ENCODE results near the gene MCU.

DNA sequence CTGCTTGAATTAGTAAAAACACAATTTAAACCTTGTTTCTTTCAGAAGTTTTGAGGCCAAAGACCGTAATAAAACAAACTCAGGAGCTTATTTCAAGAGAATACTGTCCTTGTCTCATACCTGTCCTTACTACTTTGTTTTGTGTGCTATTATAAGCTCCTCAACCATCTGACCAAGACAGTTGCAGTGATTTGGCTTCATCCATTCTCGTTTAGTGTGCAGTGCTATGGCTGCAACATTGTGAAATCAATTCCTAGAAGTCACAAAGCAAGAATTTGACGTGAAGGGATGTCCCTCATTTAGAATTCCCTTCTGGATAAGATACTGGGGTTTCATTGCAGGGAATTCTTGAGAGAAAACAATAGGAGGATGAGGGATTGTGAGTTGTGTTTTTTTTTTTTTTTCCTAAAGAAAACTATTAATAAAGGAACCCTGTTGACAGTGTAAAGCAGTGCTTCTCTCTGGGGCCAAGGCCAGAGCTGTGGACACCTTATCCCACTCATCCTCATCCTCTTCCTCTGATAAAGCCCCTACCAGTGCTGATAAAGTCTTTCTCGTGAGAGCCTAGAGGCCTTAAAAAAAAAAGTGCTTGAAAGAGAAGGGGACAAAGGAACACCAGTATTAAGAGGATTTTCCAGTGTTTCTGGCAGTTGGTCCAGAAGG, 201.3 kb downstream of the MCU start, which contains the start of gene OIT3:
- TF ChIP-seq, protein P1, sequence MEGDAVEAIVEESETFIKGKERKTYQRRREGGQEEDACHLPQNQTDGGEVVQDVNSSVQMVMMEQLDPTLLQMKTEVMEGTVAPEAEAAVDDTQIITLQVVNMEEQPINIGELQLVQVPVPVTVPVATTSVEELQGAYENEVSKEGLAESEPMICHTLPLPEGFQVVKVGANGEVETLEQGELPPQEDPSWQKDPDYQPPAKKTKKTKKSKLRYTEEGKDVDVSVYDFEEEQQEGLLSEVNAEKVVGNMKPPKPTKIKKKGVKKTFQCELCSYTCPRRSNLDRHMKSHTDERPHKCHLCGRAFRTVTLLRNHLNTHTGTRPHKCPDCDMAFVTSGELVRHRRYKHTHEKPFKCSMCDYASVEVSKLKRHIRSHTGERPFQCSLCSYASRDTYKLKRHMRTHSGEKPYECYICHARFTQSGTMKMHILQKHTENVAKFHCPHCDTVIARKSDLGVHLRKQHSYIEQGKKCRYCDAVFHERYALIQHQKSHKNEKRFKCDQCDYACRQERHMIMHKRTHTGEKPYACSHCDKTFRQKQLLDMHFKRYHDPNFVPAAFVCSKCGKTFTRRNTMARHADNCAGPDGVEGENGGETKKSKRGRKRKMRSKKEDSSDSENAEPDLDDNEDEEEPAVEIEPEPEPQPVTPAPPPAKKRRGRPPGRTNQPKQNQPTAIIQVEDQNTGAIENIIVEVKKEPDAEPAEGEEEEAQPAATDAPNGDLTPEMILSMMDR (optimal IDR thresholded peaks at IDR 0.05 in 1 of 3, IDR thresholded peaks at IDR 0.05 in 1 of 3, conservative IDR thresholded peaks at IDR 0.05 in 1 of 3; ENCODE audit: extremely low read depth in 1 of 3, insufficient read depth in 2 of 3, low read length in 3 of 3) = no peak
- TF ChIP-seq EZH2 (IDR thresholded peaks at IDR 0.05; ENCODE audit: low read length) = no peak

Data from keratinocyte (primary cell).